ENCODE results near the gene PLA2G10.
"Not testable (repeated sequence)": the region's sequence is repeated elsewhere in the genome, so short reads cannot be mapped to it uniquely, and the experiment has no call there.

The PLA2G10 gene, protein sequence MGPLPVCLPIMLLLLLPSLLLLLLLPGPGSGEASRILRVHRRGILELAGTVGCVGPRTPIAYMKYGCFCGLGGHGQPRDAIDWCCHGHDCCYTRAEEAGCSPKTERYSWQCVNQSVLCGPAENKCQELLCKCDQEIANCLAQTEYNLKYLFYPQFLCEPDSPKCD

DNA sequence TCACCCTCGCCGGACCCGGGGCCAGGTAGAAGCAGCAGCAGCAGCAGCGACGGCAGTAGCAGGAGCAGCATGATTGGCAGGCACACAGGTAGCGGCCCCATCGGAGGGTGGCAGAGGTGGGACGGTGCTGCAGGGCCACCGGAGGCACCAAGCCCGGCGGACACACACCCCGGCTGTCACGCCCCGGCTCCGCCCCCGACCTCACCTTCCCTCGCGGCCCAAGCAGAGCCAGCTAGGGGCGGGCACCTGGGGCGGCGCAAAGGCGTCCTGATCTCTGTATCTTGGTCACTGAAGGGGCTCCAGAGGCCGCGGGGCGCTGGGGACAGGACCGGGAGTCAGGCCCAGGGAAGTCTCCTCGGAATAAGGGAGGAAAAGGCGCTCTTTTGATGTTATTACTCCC, at the start of gene PLA2G10:
TSS of gene PLA2G10 (minus strand) at position 180 of the 400 bp plus-strand sequence. CDS start at position 101, 79 bp downstream.
- H3K27ac ChIP-seq = not testable (repeated sequence)

DNA sequence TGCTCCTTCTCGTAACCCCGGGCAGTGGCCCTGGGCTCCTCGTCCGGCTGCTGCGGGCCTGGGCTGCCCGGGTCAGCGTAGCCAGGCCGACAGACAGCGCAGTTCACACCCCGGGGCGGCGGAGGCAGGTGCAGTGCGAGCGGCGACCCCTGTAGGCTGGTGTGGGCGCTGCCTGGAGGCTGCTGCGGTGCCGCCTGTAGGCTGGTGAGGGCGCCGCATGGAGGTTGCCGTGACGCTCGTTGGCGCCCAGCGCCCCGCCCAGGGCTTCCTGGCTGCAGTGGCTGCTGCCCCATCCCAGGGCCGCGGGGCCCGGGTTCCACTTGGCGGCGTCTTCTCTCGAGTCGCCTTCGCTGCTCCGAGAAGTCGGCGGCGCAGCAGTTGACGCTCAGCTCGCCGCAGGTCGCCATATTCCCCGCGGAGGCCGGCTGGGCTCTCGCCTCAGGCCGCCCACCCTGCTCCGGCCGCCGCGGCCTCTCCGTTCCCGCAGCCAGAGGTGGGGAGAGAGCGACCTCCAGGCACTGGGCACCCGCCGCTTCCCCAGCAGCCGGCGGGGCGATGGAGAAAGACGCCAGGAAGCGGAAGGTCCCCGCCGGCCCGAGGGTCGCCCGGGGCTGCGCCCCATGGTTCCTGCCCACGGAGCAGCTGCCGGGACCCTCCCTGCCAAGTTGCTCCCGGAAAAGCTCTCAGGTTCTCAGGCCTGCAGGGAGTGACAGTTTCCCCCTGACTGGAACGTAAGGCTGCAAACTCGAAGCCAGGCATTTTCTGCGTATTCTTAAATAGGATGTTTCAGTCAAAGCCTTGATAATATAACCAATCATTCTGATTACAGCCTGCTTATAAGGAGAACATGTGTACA, 48.4 kb upstream of the PLA2G10 start, which contains the start of gene NPIPA2:
TSS of gene NPIPA2 (plus strand) at position 261 of the 856 bp plus-strand sequence. CDS start 5,533 bp downstream, outside the sequence.
- H3K27ac ChIP-seq = not testable (repeated sequence)

DNA sequence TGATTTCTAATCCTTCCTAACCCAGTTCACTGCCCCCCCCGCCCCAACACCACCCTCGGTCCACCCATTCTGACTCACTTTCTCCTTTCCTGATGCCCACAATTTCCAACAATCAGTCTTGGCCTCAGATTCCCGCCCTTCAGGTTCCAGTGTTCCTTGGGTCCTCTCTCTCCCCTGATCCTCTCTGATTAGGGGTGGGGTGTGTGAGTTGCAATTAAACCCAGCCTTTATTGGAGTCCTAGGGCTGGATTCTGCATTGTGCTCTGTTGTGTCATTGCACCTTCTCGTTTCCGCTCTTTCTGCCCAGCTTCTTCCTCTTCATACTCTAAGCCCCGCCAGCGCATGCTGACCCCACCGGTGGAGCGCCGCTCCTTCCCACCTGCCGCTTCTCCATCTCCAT, 47.7 kb upstream of the PLA2G10 start:
- not testable (repeated sequence) for H3K27ac ChIP-seq

DNA sequence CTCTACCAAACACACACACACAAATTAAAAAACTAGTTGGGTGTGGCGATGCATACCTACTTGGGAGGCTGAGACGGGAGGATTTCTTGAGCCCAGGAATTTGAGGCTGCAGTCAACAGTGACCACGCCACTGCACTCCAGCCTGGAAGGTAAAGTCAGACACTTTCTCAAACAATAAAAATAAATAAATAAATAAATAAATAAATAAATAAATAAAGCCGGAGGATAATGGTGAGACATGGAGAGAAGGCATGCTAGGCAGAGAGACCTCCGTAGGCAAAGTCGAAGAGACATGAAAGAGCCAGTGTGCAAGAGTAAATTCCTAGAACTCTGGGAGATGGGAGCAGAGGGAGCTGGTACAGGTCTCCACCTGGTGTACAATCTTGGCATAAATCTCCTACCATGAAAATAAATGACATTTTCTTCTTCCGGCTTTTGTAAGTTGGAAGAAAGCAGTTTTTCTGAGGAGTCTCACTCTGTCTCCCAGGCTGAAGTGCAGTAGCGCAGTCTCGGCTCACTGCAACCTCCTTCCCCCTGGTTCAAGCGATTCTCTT, 46.8 kb upstream of the PLA2G10 start:
- not testable (repeated sequence) for H3K27ac ChIP-seq

DNA sequence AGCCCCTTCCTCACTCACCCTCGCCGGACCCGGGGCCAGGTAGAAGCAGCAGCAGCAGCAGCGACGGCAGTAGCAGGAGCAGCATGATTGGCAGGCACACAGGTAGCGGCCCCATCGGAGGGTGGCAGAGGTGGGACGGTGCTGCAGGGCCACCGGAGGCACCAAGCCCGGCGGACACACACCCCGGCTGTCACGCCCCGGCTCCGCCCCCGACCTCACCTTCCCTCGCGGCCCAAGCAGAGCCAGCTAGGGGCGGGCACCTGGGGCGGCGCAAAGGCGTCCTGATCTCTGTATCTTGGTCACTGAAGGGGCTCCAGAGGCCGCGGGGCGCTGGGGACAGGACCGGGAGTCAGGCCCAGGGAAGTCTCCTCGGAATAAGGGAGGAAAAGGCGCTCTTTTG, 39.1 kb upstream of the PLA2G10 start:
- not testable (repeated sequence) for H3K27ac ChIP-seq

DNA sequence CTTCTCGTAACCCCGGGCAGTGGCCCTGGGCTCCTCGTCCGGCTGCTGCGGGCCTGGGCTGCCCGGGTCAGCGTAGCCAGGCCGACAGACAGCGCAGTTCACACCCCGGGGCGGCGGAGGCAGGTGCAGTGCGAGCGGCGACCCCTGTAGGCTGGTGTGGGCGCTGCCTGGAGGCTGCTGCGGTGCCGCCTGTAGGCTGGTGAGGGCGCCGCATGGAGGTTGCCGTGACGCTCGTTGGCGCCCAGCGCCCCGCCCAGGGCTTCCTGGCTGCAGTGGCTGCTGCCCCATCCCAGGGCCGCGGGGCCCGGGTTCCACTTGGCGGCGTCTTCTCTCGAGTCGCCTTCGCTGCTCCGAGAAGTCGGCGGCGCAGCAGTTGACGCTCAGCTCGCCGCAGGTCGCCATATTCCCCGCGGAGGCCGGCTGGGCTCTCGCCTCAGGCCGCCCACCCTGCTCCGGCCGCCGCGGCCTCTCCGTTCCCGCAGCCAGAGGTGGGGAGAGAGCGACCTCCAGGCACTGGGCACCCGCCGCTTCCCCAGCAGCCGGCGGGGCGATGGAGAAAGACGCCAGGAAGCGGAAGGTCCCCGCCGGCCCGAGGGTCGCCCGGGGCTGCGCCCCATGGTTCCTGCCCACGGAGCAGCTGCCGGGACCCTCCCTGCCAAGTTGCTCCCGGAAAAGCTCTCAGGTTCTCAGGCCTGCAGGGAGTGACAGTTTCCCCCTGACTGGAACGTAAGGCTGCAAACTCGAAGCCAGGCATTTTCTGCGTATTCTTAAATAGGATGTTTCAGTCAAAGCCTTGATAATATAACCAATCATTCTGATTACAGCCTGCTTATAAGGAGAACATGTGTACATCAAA, 9.3 kb upstream of the PLA2G10 start, which contains the start of gene NPIPA3:
TSS of gene NPIPA3 (plus strand) at position 256 of the 856 bp plus-strand sequence. CDS start 5,533 bp downstream, outside the sequence.
- H3K27ac ChIP-seq = not testable (repeated sequence)

DNA sequence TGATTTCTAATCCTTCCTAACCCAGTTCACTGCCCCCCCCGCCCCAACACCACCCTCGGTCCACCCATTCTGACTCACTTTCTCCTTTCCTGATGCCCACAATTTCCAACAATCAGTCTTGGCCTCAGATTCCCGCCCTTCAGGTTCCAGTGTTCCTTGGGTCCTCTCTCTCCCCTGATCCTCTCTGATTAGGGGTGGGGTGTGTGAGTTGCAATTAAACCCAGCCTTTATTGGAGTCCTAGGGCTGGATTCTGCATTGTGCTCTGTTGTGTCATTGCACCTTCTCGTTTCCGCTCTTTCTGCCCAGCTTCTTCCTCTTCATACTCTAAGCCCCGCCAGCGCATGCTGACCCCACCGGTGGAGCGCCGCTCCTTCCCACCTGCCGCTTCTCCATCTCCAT, 8.6 kb upstream of the PLA2G10 start:
- H3K27ac ChIP-seq = not testable (repeated sequence)

DNA sequence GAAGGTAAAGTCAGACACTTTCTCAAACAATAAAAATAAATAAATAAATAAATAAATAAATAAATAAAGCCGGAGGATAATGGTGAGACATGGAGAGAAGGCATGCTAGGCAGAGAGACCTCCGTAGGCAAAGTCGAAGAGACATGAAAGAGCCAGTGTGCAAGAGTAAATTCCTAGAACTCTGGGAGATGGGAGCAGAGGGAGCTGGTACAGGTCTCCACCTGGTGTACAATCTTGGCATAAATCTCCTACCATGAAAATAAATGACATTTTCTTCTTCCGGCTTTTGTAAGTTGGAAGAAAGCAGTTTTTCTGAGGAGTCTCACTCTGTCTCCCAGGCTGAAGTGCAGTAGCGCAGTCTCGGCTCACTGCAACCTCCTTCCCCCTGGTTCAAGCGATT, 7.8 kb upstream of the PLA2G10 start:
- not testable (repeated sequence) for H3K27ac ChIP-seq

DNA sequence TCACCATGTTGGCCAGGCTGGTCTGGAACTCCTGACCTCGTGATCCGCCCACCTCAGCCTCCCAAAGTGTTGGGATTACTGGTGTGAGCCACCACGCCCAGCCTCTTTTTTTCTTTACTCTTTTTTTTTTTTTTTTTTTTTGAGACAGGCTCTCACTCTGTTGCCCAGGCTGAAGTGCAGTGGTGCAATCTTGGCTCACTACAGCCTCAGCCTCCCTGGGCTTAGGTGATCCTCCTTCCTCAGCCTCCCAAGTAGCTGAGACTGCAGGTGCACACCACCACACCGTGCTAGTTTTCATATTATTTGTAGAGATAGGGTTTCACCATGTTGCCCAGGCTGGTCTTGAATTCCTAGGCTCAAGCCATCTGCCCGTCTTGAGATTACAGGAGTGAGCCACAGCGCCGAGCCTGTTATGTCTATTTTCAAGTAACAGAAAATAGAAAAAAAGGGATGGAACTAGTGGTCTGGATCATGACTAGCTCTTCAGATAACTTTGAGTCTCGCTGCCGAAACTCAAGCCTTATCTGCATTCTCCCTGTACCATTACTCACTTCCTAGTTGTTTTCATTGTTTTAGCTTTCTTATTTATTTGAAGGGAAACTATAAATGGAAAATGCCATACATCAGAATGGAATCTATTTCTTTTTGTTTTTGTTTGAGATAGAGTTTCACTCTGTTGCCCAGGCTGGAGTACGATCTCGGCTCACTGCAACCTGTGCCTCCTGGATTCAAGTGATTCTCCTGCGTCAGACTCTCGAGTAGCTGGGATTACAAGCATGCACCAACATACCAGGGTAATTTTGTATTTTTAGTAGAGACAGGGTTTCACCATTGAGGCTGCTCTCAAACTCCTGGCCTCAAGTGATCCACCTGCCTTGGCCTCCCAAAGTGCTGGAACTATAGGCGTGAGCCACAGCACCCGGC, 8.0 kb downstream of the PLA2G10 start:
- H3K27ac ChIP-seq = not testable (repeated sequence)

DNA sequence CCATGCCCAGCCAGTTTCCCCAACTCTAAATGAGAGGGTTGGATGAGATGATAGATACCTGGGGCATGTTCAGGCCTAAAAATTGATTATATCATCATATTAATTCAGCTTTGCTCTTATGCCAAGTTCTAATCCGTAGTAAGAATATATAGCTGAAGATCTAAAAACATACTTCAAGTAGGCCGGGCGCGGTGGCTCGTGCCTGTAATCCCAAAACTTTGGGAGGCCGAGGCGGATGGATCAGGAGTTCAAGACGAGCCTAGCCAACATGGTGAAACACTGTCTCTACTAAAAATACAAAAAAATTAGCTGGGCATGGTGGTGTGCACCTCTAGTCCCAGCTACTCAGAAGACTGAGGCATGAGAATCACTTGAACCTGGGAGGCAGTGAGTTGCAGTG, 12.0 kb downstream of the PLA2G10 start:
- no peak for TF ChIP-seq ZFX (IDR thresholded peaks at IDR 0.05; ENCODE audit: borderline replicate concordance)
- TF ChIP-seq, protein P1, sequence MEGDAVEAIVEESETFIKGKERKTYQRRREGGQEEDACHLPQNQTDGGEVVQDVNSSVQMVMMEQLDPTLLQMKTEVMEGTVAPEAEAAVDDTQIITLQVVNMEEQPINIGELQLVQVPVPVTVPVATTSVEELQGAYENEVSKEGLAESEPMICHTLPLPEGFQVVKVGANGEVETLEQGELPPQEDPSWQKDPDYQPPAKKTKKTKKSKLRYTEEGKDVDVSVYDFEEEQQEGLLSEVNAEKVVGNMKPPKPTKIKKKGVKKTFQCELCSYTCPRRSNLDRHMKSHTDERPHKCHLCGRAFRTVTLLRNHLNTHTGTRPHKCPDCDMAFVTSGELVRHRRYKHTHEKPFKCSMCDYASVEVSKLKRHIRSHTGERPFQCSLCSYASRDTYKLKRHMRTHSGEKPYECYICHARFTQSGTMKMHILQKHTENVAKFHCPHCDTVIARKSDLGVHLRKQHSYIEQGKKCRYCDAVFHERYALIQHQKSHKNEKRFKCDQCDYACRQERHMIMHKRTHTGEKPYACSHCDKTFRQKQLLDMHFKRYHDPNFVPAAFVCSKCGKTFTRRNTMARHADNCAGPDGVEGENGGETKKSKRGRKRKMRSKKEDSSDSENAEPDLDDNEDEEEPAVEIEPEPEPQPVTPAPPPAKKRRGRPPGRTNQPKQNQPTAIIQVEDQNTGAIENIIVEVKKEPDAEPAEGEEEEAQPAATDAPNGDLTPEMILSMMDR (IDR thresholded peaks at IDR 0.05) = no peak
- no peak overlapping the region for H3K27ac ChIP-seq

DNA sequence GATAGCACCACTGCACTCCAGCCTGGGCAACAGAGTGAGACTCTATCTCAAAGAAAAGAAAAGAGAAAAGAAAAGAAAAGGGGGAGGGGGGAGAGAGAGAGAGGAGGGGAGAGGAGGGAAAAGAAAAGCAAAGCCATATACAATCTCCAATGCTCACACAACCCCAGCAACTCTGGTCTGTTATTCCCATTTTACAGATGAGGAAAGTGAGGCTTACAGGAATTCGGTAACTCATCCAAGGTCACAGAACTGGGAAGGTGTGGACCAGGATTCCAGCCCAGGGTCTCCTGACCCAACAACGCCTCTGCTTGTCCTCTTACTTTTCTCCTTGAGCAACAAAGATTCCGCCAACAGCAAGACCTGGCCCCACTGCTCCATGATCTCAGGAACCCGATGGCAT, 13.0 kb downstream of the PLA2G10 start:
- H3K27ac ChIP-seq = no peak overlapping the region
- TF ChIP-seq ZFX (IDR thresholded peaks at IDR 0.05; ENCODE audit: borderline replicate concordance) = no peak
- TF ChIP-seq, protein P1 (IDR thresholded peaks at IDR 0.05) = no peak

DNA sequence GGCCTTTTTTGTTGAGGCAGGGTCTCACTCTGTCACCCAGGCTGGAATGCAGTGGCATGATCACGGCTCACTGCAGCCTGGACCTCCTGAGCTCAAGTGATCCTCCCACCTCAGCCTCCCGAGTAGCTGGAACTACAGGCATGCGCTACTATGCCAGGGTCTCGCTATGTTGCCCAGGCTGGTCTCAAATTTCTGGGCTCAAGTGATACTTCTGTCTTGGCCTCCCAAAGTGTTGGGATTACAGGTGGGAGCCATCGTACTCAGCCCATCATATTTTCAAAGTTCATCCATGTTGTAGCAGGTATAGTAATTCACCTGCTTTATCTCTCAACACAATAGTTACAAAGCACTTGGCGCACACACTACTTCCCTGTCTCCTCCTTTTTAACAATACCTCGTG, 13.7 kb downstream of the PLA2G10 start:
- H3K27ac ChIP-seq = not testable (repeated sequence)
